Transverse colon (tissue), 4 donors: ENCODE results near the gene CWC27. TPM values are rescaled to one million over a fixed set of nuclear protein-coding genes. Genes with fewer than 3 reads are reported as not detected.

Source experiments
- DNase-seq: peaks from one replicate; pipeline ENCODE4 v3.0.0-alpha.2; 2019
- H3K27ac ChIP-seq, 4 donors: fragments of 200-600 bp; sonication (generic); 2 replicates each; pipeline ENCODE4 v1.5.1; 2016 to 2018; ENCODE audit warnings: inconsistent platforms in 4 of 4
- H3K27me3 ChIP-seq: fragments of 200-600 bp; sonication (generic); 2 replicates; pipeline ENCODE4 v1.5.1; 2017; ENCODE audit warnings: inconsistent platforms
- H3K36me3 ChIP-seq, 4 donors: fragments of 200-600 bp; sonication (generic); 2 replicates each; pipeline ENCODE4 v1.5.1; 2017 to 2019; ENCODE audit warnings: inconsistent platforms in 4 of 4
- H3K4me1 ChIP-seq, 4 donors: fragments of 200-600 bp; sonication (generic); 2 replicates each; pipeline ENCODE4 v1.5.1; 2017 to 2020; ENCODE audit warnings: inconsistent platforms in 4 of 4
- H3K4me3 ChIP-seq, 4 donors: fragments of 200-600 bp; sonication (generic); 1 replicate in 1 of 4; 2 replicates in 3 of 4; pipeline versions ENCODE4 v1.5.1 to v1.6.1; 2017 to 2019; ENCODE audit warnings: inconsistent platforms in 4 of 4
- H3K9me3 ChIP-seq, 2 donors: fragments of 200-600 bp; sonication (generic); 2 replicates each; pipeline ENCODE4 v1.5.1; 2017 to 2019; ENCODE audit warnings: inconsistent platforms in 2 of 2
- CTCF ChIP-seq, 5 experiments: fragments of 200-600 bp in 3 of 5; fragments of 450-650 bp in 2 of 5; sonication (generic) in 3 of 5; IDR thresholded peaks; 1 replicate in 2 of 5; 2 replicates in 3 of 5; pipeline ENCODE4 v1.5.1; 2016 to 2017; ENCODE audit warnings: antibody characterized with exemption in 5 of 5, inconsistent platforms in 3 of 5, mild to moderate bottlenecking in 2 of 5, moderate library complexity in 1 of 5
- EP300 ChIP-seq: sonication (generic); formaldehyde crosslinking; IDR thresholded peaks from one replicate; pipeline ENCODE4 v1.6.1; 2017; ENCODE audit warnings: antibody characterized with exemption, low read depth
- POLR2A ChIP-seq: fragments of 450-650 bp; IDR thresholded peaks from one replicate; pipeline ENCODE4 v1.6.1; 2016; ENCODE audit warnings: antibody characterized with exemption, mild to moderate bottlenecking, moderate library complexity
- POLR2AphosphoS5 ChIP-seq, 3 donors: sonication (generic); formaldehyde crosslinking; IDR thresholded peaks; one replicate each; pipeline ENCODE4 v1.6.1; 2016; ENCODE audit warnings: antibody characterized with exemption in 3 of 3
- WGBS, 2 donors: methylation state at CpG; one replicate each; pipeline ENCODE4 v1.1.5; 2018; ENCODE audit warnings: low coverage in 1 of 2; 5-methylcytosine and 5-hydroxymethylcytosine counted together
- in situ Hi-C, 4 donors: fragments of 200-750 bp; cut with MboI; loops; one replicate each; pipeline versions ENCODE4 v1.15.0 to v1.15.1; 2017; ENCODE audit warnings: low sequenced_read_pairs in 3 of 4, low pct_ligation_motif_present in 1 of 4, low pct_unique_long_range_greater_than_20kb in 1 of 4
- intact Hi-C: fragments of 100-400 bp; cut with DNase I; formaldehyde crosslinking; loops from one replicate; pipeline ENCODE4 v1.15.1; 2023; ENCODE audit warnings: low total_unique reads
- total RNA-seq, 4 donors: library from RNA; depleted of rRNA; stranded (reverse); fragments of >200 nt; gene quantifications; one replicate each; pipeline ENCODE4 v1.1.0, GENCODE V29; 2016

The CWC27 gene
- total RNA-seq, 4 donors from 2014 or later = 9.6 to 36.2 (median 15.6) TPM; not detected in 1

- no peaks in the 10 kb centered on the region for H3K27me3 ChIP-seq
- TF ChIP-seq POLR2AphosphoS5 (IDR thresholded peaks at IDR 0.05) (no peak), EP300 (no peak), CTCF (IDR thresholded peaks at IDR 0.05) (no peak), POLR2A (no peak)
- peaks cover 0 to 22% (median 0%) of the 10 kb centered on the region in 4 donors for H3K36me3 ChIP-seq
- H3K4me3 ChIP-seq = no peak overlapping the region
- peaks cover 16 to 17% of the 10 kb centered on the region in 2 donors for H3K9me3 ChIP-seq
- H3K4me1 ChIP-seq = no peaks in the 10 kb centered on the region
- intact Hi-C loops (no loop called here), in situ Hi-C loops (no loop called here)
- no peak for DNase-seq
- WGBS, 2 donors = 94 to 100% methylated on average over 2 of the region's 2 CpGs
- no peak overlapping the region for H3K27ac ChIP-seq
Observed at GRCh38 chr5:64921386-64921785, 152.7 kb downstream of the CWC27 start.

GRCh38 chr5:64923151-64923685 lies 154.5 kb downstream of the CWC27 start:
- Histone ChIP-seq H3K36me3 (peaks cover 0 to 22% (median 0%) of the 10 kb centered on the region in 4 donors), H3K4me1 (no peaks in the 10 kb centered on the region), H3K9me3 (peaks cover 16 to 17% of the 10 kb centered on the region in 2 donors), H3K27me3 (no peaks in the 10 kb centered on the region), H3K27ac (no peak overlapping the region), H3K4me3 (no peak overlapping the region)
- intact Hi-C loops (no loop called here), in situ Hi-C loops (no loop called here)
- 87 to 95% methylated on average over 3 to 6 of the region's 6 CpGs for WGBS, 2 donors
- no peak for DNase-seq
- TF ChIP-seq CTCF (IDR thresholded peaks at IDR 0.05) (no peak), POLR2A (no peak), EP300 (no peak), POLR2AphosphoS5 (IDR thresholded peaks at IDR 0.05) (no peak)

DNA sequence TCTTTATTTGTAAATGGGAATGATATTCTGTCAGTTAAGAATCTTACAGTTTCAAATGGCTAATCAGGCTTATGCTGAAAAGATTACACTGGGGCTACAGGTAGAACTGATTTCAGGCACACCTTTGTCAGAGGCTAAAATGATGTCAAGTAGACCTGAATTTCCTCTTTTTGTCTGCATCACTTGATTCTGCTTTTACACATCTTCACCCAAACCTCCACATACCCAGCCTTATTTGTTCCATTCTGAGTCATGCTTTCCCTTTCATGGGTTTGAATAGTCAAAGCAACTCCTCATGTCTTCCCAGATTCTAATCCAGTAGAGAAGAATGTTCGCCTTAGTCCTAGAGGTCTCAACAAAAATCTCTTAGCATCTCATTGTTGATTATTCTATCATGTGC lies 156.4 kb downstream of the CWC27 start:
- peaks cover 0 to 16% (median 0%) of the 10 kb centered on the region in 4 donors for H3K36me3 ChIP-seq
- peaks cover 14 to 15% of the 10 kb centered on the region in 2 donors for H3K9me3 ChIP-seq
- intact Hi-C loops = no loop called here
- in situ Hi-C loops = no loop called here
- no peak overlapping the region for H3K27ac ChIP-seq
- 75 to 91% methylated on average over 1 of the region's 1 CpG for WGBS, 2 donors
- H3K4me1 ChIP-seq = no peaks in the 10 kb centered on the region
- TF ChIP-seq POLR2AphosphoS5 (IDR thresholded peaks at IDR 0.05) (no peak), POLR2A (no peak), CTCF (IDR thresholded peaks at IDR 0.05) (no peak), EP300 (no peak)
- H3K4me3 ChIP-seq = no peak overlapping the region
- no peak for DNase-seq
- no peaks in the 10 kb centered on the region for H3K27me3 ChIP-seq

DNA sequence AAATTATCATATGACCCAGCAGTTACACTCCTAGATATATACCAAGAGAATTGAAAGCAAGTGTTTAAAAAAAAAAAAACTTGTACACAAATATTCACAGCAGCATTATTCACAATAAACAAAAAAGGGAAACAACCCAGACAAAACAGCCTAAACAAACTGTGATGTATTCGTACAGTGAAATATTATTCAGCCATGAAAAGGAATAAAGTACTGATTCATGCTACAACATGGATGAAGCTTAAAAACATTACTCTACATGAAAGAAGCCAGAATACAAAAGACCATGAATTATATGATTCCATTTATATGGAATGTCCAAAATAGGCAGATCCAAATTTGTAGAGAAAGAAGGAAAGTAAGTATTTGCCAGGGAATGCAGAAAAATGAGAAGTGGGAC lies 161.1 kb downstream of the CWC27 start:
- Histone ChIP-seq H3K36me3 (no peaks in the 10 kb centered on the region), H3K4me1 (no peaks in the 10 kb centered on the region), H3K27me3 (no peaks in the 10 kb centered on the region), H3K4me3 (no peak overlapping the region), H3K27ac (no peak overlapping the region), H3K9me3 (no peaks in the 10 kb centered on the region)
- TF ChIP-seq POLR2A (no peak), POLR2AphosphoS5 (IDR thresholded peaks at IDR 0.05) (no peak), CTCF (IDR thresholded peaks at IDR 0.05) (no peak), EP300 (no peak)
- in situ Hi-C loops = no loop called here
- 91 to 100% methylated on average over 1 of the region's 1 CpG for WGBS, 2 donors
- no peak for DNase-seq
- intact Hi-C loops = no loop called here
